GM12878 (cell line): ENCODE results near the gene ZNF281. TPM values are rescaled to one million over a fixed set of nuclear protein-coding genes. Genes with fewer than 3 reads are reported as not detected.

ENCODE experiments used
- CBX5 ChIP-seq: sonication (generic); IDR thresholded peaks from 2 replicates; pipeline ENCODE4 v1.6.1; 2016; ENCODE audit warnings: low read depth, moderate library complexity, mild to moderate bottlenecking, inconsistent platforms
- EP300 ChIP-seq, 2 experiments: fragments of 150-350 bp in 1 of 2; IDR thresholded peaks; 2 replicates each; pipeline ENCODE4 v1.6.1; 2011 to 2012; ENCODE audit warnings: low read depth in 2 of 2, low read length in 2 of 2, borderline replicate concordance in 1 of 2, improper control_type of control experiment in 1 of 2, inconsistent platforms in 1 of 2; ENCODE audit not compliant: control insufficient read depth in 1 of 2
- MEF2B ChIP-seq: fragments of 450-650 bp; IDR thresholded peaks from 2 replicates; pipeline ENCODE4 v1.6.1; 2018; ENCODE audit warnings: mild to moderate bottlenecking, moderate library complexity; ENCODE audit not compliant: partially characterized antibody, poor library complexity, severe bottlenecking
- RB1 ChIP-seq: fragments of 450-650 bp; formaldehyde crosslinking; IDR thresholded peaks from 2 replicates; pipeline ENCODE4 v1.6.1; 2017; ENCODE audit warnings: mild to moderate bottlenecking, borderline replicate concordance
- SREBF1 ChIP-seq: IDR thresholded peaks from 2 replicates; pipeline ENCODE4 v1.6.1; 2012; ENCODE audit warnings: mild to moderate bottlenecking, low read length
- polyA plus RNA-seq, 11 experiments: library from polyadenylated mRNA; depleted of rRNA in 4 of 11; unstranded in 6 of 11; stranded (reverse) in 5 of 11; fragments of >200 nt; fragmentation: Nextera tagmentation in 4 of 11; fragmentation: Illumina TruSeq in 1 of 11; extraction: Ambion mirVana in 4 of 11; extraction: Trizol in 1 of 11; gene quantifications; 1 replicate in 1 of 11; 2 replicates in 10 of 11; pipeline versions ENCODE4 v1.2.1 to v1.2.3, GENCODE V29; 2011 to 2016; ENCODE audit warnings: inconsistent platforms in 2 of 11, missing spikeins in 2 of 11, low read depth in 1 of 11
- total RNA-seq, 4 experiments: library from RNA; depleted of rRNA in 3 of 4; stranded (reverse); fragments of >200 nt in 3 of 4; fragmentation: Illumina TruSeq in 1 of 4; extraction: Trizol in 1 of 4; gene quantifications; 2 replicates each; pipeline versions ENCODE4 v1.2.1 to v1.2.3, GENCODE V29; 2013 to 2021
- TF ChIP-seq, protein P1 (sequence below): fragments of 450-650 bp; IDR thresholded peaks from 2 replicates; pipeline ENCODE4 v1.6.1; 2014; ENCODE audit warnings: mild to moderate bottlenecking
- TF ChIP-seq, protein P2 (sequence below): fragments of 450-650 bp; IDR thresholded peaks from 2 replicates; pipeline ENCODE4 v1.6.1; 2018; ENCODE audit warnings: mild to moderate bottlenecking, low read depth, moderate library complexity; ENCODE audit not compliant: partially characterized antibody

Gene ZNF281
- total and polyA plus RNA-seq, 10 of the 15 experiments (the other 5 are each of a cell fraction or from before 2014, with no cell fraction given), result 8.3 to 21.8 (median 15.4) TPM

DNA sequence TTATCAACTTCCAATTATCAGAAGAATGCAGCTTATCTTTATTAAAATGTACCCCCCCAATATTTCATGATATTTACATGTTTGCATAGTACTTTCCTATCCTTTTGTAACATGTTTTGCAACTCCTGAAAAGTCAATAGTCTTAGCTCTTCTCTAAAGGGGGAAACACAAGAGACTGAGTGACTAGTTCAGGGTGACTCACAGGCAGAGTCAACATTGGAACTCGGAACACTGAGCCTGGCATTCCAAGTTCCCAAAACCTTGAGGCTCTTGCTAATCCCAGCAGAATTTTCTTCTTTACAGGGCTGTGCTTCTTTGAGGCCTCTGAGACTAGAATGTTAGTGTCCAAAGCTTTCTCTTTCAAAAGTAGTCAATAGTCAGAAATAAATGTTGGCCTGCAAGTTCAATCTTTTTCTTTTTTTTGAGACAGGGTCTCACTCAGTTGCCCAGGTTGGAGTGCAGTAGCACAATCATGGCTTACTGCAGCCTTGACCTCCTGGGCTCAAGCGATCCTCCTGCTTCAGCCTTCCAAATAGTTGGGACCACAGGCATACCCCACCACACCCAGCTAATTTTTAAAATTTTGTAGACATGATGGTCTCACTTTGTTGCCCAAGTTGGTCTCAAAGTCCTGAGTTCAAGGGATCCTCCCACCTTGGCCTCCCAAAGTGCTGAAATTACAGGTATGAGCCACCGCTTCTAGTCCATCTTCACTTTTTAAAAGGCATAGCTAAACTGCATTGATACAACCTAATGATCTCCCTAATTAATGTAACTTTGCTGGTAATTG, 37.5 kb downstream of the ZNF281 start (continued):
- TF ChIP-seq RB1 (no peak), SREBF1 (no peak), MEF2B (no peak), CBX5 (no peak), EP300 (IDR thresholded peaks at IDR 0.05; ENCODE audit: borderline replicate concordance in 1 of 2, control insufficient read depth in 1 of 2, low read depth in 2 of 2, low read length in 2 of 2) (no peak)
- TF ChIP-seq, protein P1, sequence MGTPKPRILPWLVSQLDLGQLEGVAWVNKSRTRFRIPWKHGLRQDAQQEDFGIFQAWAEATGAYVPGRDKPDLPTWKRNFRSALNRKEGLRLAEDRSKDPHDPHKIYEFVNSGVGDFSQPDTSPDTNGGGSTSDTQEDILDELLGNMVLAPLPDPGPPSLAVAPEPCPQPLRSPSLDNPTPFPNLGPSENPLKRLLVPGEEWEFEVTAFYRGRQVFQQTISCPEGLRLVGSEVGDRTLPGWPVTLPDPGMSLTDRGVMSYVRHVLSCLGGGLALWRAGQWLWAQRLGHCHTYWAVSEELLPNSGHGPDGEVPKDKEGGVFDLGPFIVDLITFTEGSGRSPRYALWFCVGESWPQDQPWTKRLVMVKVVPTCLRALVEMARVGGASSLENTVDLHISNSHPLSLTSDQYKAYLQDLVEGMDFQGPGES, result no peak
- TF ChIP-seq, protein P2, sequence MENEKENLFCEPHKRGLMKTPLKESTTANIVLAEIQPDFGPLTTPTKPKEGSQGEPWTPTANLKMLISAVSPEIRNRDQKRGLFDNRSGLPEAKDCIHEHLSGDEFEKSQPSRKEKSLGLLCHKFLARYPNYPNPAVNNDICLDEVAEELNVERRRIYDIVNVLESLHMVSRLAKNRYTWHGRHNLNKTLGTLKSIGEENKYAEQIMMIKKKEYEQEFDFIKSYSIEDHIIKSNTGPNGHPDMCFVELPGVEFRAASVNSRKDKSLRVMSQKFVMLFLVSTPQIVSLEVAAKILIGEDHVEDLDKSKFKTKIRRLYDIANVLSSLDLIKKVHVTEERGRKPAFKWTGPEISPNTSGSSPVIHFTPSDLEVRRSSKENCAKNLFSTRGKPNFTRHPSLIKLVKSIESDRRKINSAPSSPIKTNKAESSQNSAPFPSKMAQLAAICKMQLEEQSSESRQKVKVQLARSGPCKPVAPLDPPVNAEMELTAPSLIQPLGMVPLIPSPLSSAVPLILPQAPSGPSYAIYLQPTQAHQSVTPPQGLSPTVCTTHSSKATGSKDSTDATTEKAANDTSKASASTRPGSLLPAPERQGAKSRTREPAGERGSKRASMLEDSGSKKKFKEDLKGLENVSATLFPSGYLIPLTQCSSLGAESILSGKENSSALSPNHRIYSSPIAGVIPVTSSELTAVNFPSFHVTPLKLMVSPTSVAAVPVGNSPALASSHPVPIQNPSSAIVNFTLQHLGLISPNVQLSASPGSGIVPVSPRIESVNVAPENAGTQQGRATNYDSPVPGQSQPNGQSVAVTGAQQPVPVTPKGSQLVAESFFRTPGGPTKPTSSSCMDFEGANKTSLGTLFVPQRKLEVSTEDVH, result no peak
